Activated naive CD4-positive, alpha-beta T cell treated with anti-CD3 and anti-CD28 coated beads, Interleukin-2, amount 50 U/mL, for 72 hours (primary cell): ENCODE data around the gene F13A1. TPM values are rescaled to one million over a fixed set of nuclear protein-coding genes. Genes with fewer than 3 reads are reported as not detected.
"Not testable (repeated sequence)": the region's sequence is repeated elsewhere in the genome, so short reads cannot be mapped to it uniquely, and the experiment has no call there.

Experiments used
- ATAC-seq, 2 donors: fragments of 150-1000 bp; cut with Tn5 transposase; 2 replicates each; pipeline ENCODE4 v1.10.0; 2021; ENCODE audit warnings: mild to moderate bottlenecking in 2 of 2, moderate library complexity in 2 of 2
- DNase-seq, 2 donors: peaks; one replicate each; pipeline ENCODE4 v3.0.0; 2021 to 2022; ENCODE audit warnings: low spot score in 2 of 2
- H3K27ac Mint-ChIP-seq, 2 donors: one replicate each; pipeline ENCODE4 v1.8.0; 2022; ENCODE audit warnings: mild to moderate bottlenecking in 2 of 2, mixed read lengths in 2 of 2
- H3K36me3 Mint-ChIP-seq, 2 donors: one replicate each; pipeline ENCODE4 v1.8.0; 2022; ENCODE audit warnings: mixed read lengths in 2 of 2
- H3K9me3 Mint-ChIP-seq, 2 donors: one replicate each; pipeline ENCODE4 v1.8.0; 2022; ENCODE audit warnings: mixed read lengths in 2 of 2
- total RNA-seq, 2 donors: library from RNA; stranded (reverse); gene quantifications; one replicate each; pipeline ENCODE4 v1.2.3, GENCODE V29; 2022

The F13A1 gene
- total RNA-seq, 2 donors from 2014 or later = not detected

- Mint-ChIP-seq H3K27ac (peak overlapping the region in 1 of 2 donors; percentile 16), H3K9me3 (no peaks in the 10 kb centered on the region), H3K36me3 (no peaks in the 10 kb centered on the region)
- ATAC-seq = peak in 1 of 2 donors; percentile 35
- DNase-seq = no peak
These were observed 10.9 kb upstream of the F13A1 start for GRCh38 chr6:6331393-6331792.

- ATAC-seq = no peak
- no peaks in the 10 kb centered on the region for H3K36me3 Mint-ChIP-seq
- no peak for DNase-seq
- no peaks in the 10 kb centered on the region for H3K9me3 Mint-ChIP-seq
- H3K27ac Mint-ChIP-seq = no peak overlapping the region
These were observed 9.9 kb upstream of the F13A1 start for GRCh38 chr6:6330407-6330806.

GRCh38 chr6:6328451-6328850 is 8.0 kb upstream of the F13A1 start:
- no peaks in the 10 kb centered on the region for H3K36me3 Mint-ChIP-seq
- no peaks in the 10 kb centered on the region for H3K9me3 Mint-ChIP-seq
- ATAC-seq = no peak
- H3K27ac Mint-ChIP-seq = no peak overlapping the region
- DNase-seq = no peak

- Mint-ChIP-seq H3K27ac (no peak overlapping the region), H3K36me3 (peaks cover 0 to 11% of the 10 kb centered on the region in 2 donors), H3K9me3 (no peaks in the 10 kb centered on the region)
- DNase-seq (no peak), ATAC-seq (no peak)
These were observed 2.9 kb upstream of the F13A1 start for GRCh38 chr6:6323352-6323751.

- peaks cover 0 to 11% of the 10 kb centered on the region in 2 donors for H3K36me3 Mint-ChIP-seq
- H3K9me3 Mint-ChIP-seq = no peaks in the 10 kb centered on the region
- no peak for ATAC-seq
- H3K27ac Mint-ChIP-seq = no peak overlapping the region
- no peak for DNase-seq
These were observed 439 bp upstream of the F13A1 start for GRCh38 chr6:6320901-6321300.

- ATAC-seq (no peak), DNase-seq (no peak)
- Mint-ChIP-seq H3K27ac (no peak overlapping the region), H3K9me3 (no peaks in the 10 kb centered on the region), H3K36me3 (peaks cover 0 to 11% of the 10 kb centered on the region in 2 donors)
These were observed 2.4 kb downstream of the F13A1 start for GRCh38 chr6:6317825-6318733.

GRCh38 chr6:6317386-6317785 is 3.1 kb downstream of the F13A1 start:
- DNase-seq (no peak), ATAC-seq (no peak)
- Mint-ChIP-seq H3K36me3 (peaks cover 0 to 7% of the 10 kb centered on the region in 2 donors), H3K9me3 (no peaks in the 10 kb centered on the region), H3K27ac (no peak overlapping the region)

GRCh38 chr6:6315660-6316059 is 4.8 kb downstream of the F13A1 start:
- DNase-seq = peak in 1 of 2 donors; percentile 36
- Mint-ChIP-seq H3K9me3 (no peaks in the 10 kb centered on the region), H3K27ac (no peak overlapping the region), H3K36me3 (no peaks in the 10 kb centered on the region)
- ATAC-seq = no peak

GRCh38 chr6:6314596-6314995 is 5.9 kb downstream of the F13A1 start:
- H3K27ac Mint-ChIP-seq = no peak overlapping the region
- no peak for ATAC-seq

GRCh38 chr6:6312901-6313441 is 7.5 kb downstream of the F13A1 start:
- Mint-ChIP-seq H3K9me3 (no peaks in the 10 kb centered on the region), H3K36me3 (no peaks in the 10 kb centered on the region), H3K27ac (no peak overlapping the region)
- ATAC-seq (no peak), DNase-seq (no peak)

More at GRCh38 chr6:6314596-6314995, 5.9 kb downstream of the F13A1 start:
- no peaks in the 10 kb centered on the region for H3K9me3 Mint-ChIP-seq
- no peak for DNase-seq
- H3K36me3 Mint-ChIP-seq = no peaks in the 10 kb centered on the region

GRCh38 chr6:6305575-6305974 is 14.9 kb downstream of the F13A1 start:
- DNase-seq (no peak), ATAC-seq (no peak)
- Mint-ChIP-seq H3K9me3 (no peaks in the 10 kb centered on the region), H3K36me3 (peaks cover 0 to 5% of the 10 kb centered on the region in 2 donors), H3K27ac (no peak overlapping the region)

GRCh38 chr6:6300383-6300782 is 20.1 kb downstream of the F13A1 start:
- not testable (repeated sequence) for H3K9me3 Mint-ChIP-seq, ATAC-seq, H3K27ac Mint-ChIP-seq, DNase-seq, H3K36me3 Mint-ChIP-seq

GRCh38 chr6:6293317-6293716 is 27.1 kb downstream of the F13A1 start:
- Mint-ChIP-seq H3K36me3 (no peaks in the 10 kb centered on the region), H3K9me3 (no peaks in the 10 kb centered on the region), H3K27ac (peak overlapping the region in 1 of 2 donors; percentile 13)
- DNase-seq (no peak), ATAC-seq (no peak)

GRCh38 chr6:6287415-6287814 is 33.0 kb downstream of the F13A1 start:
- Mint-ChIP-seq H3K36me3 (no peaks in the 10 kb centered on the region), H3K27ac (no peak overlapping the region), H3K9me3 (no peaks in the 10 kb centered on the region)
- no peak for ATAC-seq
- DNase-seq = no peak

- Mint-ChIP-seq H3K9me3 (no peaks in the 10 kb centered on the region), H3K27ac (no peak overlapping the region), H3K36me3 (no peaks in the 10 kb centered on the region)
- ATAC-seq = no peak
- DNase-seq = no peak
These were observed 34.8 kb downstream of the F13A1 start for GRCh38 chr6:6285679-6286078.

- H3K36me3 Mint-ChIP-seq = no peaks in the 10 kb centered on the region
- ATAC-seq = no peak
- no peak for DNase-seq
- H3K27ac Mint-ChIP-seq = no peak overlapping the region
- no peaks in the 10 kb centered on the region for H3K9me3 Mint-ChIP-seq
These were observed 36.1 kb downstream of the F13A1 start for GRCh38 chr6:6284221-6284966.

- no peak for ATAC-seq
- Mint-ChIP-seq H3K9me3 (no peaks in the 10 kb centered on the region), H3K36me3 (no peaks in the 10 kb centered on the region), H3K27ac (no peak overlapping the region)
- no peak for DNase-seq
These were observed 36.7 kb downstream of the F13A1 start for GRCh38 chr6:6283746-6284145.
